Measurements from ENCODE around the gene TRIM44. TPM values are rescaled to one million over a fixed set of nuclear protein-coding genes. Genes with fewer than 3 reads are reported as not detected.
A peak's percentile ranks its signal among the peaks of the same experiment; 100 is the strongest.
"Not testable (repeated sequence)": the region's sequence is repeated elsewhere in the genome, so short reads cannot be mapped to it uniquely, and the experiment has no call there.

Gene TRIM44
- total RNA-seq, 2 donors from 2014 or later, result 56.5 to 67.6 TPM

DNA sequence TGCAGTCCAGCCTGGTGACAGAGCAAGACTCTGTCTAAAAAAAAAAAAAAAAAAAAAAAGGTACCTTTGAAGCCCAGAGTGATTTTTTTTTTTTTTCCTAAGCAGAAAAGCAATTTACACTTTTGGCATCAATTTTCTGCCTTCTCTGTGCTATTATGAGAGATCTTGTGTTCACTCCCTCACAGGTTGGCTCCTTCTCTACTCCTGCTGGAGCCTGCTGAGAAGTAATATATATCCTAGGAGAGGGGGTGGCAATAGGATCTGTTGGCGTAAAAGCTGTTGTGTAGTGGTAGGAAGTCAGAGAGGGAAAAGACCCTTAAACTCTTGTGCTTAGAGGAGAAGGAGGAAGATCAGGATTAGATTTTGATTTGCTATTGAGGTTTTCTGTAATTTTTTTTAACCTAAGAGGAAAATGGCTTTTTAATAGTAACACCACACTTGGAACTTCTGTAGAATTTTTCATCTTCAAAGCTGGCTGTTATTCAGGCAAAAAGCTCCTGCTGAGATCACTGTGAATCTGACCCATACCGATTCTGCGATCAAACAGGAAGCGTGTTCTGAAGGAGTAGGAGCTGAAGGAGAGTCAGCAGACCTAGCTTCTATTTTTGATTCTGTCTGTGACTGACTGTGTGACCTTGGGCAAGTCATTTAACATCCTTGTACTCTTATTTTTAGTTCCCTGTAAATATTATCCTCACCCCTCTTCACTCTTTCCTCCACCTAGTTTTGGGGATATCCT, 77.7 kb downstream of the TRIM44 start:
- intact Hi-C loops (cut with DNase I), result no loop called here
- no peak for DNase-seq (ENCODE audit: low spot score)

DNA sequence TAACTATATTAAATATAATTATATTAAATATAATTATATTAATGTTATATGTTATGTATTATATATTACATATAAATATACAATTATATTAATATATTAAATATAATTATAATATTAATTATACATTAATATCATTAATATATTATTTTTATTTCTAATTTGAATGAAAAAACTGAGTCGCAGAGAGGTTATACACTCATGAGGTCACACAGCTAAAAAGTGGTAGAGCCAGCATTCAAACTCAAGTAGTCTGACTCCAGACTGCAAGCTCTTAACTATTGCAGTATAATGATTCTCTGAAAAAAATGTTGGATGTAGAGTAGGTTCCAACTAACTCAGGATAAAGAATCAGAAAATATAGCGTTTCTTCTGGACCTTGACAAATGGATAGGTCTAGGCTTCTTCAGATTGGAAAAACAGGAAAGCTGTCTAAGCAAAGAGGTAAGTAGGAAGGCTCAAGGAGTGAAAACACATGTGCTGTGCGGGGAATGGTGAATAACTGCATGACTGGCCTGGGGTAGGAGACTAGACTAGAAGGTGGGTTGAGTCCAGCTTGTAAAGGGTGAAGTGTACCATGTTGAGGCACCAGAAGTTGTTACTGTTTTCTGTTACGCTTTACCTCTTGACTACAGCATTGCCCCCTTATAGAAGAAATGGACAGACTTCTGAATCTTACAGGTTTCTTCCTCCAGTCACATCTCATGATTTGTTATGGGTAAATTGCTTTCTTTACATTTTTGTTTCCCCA, 80.3 kb downstream of the TRIM44 start:
- no peak for DNase-seq (ENCODE audit: low spot score)
- intact Hi-C loops (cut with DNase I), result no loop called here

DNA sequence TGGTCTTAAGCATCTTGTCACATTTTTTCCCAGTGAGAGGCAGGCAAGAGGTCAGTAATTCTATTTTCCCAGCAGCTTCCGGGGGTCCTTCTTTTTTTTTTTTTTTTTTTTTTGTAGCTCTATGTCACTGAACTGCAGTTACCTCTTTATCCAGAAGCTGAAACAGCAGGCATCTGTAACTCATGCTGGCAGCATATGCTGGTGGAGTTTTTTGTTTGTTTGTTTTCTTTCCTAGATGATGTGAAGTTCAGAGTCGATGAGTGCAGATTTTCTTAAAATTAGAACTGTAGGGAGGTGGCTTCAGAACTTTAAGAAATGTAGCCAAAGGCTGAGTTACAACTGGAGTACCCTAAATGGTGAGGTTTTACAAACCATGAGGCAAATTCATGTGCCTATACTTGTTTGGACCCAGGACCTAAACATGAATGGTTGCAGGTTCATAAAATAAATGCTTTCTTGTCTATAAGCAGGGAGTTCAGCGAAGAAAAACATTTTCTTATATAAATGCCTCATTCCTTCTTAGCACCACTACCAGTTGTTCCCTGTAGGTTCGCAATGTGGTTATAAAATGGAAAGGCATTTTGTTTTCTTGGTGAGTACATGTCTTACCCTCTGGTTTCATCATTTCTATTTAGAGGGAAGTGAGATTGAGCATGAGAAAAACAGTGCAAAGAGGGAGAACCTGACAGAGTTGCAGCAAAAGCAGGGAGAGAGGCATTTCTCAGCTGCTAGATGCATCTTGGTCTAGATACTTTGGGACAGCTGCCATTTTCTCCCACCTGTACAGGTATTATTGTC, 84.0 kb downstream of the TRIM44 start:
- intact Hi-C loops (cut with DNase I), result no loop called here
- DNase-seq (ENCODE audit: low spot score), result no peak

DNA sequence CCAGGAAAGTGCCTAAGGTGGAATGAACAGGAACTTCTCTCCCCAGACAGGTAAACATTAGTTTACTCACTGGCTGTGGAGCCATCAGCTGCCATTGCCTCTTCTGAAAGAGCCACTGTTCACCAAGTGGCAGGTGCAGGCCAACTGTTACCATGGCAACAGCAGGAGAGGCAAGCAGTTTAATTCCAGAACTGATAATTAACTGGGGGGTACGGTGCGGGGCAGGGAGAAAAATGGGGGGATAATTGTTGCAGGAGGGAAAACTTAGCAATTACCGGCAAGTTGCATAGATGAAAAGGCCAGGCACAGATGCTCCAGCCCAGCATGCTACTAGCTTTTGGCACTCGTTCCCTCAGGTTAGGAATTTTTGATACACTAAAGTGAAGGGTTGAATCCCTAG, 85.1 kb downstream of the TRIM44 start:
- intact Hi-C loops (cut with DNase I), result no loop called here
- no peak for DNase-seq (ENCODE audit: low spot score)

DNA sequence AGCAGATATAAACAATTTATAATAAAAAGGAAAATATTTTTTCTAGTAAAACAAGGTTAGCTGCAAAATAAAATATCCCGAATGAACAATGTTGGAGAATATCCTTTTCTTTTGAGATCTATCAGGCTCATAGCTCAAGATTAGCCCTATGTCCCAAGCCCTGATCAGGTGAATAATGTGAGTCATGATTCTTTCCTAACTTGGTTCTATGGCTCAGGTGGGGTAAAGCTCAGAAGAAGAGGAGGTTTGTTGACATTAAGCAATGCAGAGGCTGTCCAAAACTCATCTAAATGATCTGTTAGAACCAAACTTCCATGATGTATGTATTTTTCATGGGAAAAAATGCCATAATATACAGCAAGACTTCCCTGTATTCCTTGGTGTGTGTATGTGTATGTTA, 86.1 kb downstream of the TRIM44 start:
- no peak for DNase-seq (ENCODE audit: low spot score)
- intact Hi-C loops (cut with DNase I), result no loop called here

DNA sequence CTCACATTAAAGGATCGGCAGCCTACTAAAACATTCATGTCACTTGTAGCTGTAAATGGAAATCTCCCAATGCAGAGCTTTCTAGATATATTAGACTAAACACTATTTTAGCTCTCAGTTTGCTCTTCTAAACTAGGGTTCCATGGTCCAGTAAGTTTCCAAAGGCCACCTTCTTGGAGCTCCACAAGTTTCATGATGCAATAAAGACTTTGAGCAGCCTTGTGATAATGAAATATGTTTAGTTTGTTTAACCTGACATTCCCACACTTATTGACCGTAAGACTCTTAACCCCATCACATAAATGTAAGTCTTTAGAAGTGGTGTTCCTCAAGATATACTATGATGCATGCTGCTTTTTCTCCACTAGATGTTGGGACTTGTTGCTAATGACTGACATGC, 87.7 kb downstream of the TRIM44 start:
- no peak for DNase-seq (ENCODE audit: low spot score)
- intact Hi-C loops (cut with DNase I), result no loop called here

DNA sequence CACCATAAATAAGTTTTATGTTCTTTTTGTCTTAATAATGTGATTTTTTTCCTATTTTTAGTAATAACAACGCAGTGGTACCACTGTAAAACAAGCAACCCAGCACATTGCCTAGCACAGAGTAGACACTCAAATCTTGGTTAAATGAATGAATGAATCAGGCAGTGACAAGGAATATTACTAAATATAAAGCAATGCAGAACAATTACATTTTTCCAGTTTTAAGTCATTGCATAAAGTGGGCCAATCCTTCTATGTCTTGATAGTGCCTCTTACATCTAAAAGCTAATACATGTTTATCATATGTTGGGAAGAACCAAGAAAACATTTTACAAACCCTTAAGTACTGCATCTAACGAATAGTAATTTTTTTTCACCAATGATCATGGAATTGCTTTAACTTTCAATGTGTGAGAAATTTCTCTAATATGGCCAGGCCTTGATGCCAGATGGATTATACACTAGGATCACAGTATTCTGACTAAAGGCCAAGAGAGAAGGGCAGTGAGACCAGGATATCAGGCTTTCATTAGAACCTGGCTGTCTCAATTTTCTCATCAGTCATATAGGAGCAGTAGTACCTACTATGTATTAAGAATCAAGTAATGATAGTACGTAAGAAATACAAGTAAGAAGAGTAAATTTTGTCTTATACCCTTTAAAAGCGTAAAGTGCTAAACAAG, 88.5 kb downstream of the TRIM44 start:
- DNase-seq (ENCODE audit: low spot score), result no peak
- intact Hi-C loops (cut with DNase I), result no loop called here

DNA sequence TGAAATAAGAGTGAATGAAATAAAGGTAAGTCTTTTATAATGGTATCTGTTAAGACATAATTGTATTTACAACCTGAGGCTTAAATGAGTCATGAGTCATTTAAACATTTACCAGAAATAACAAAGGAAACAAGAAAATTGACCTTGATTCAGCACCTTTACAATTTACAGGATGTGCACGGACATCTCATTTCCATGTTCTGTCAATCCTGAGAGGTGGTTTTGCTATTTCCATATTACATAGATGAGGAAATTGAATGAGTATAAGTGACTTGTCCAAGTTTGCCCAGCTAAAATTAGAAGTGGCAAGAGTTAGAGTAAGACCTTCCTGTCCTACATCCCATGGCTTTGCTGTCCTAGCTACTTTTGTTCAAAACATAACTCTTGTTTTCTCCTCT, 89.1 kb downstream of the TRIM44 start:
- no peak for DNase-seq (ENCODE audit: low spot score)
- intact Hi-C loops (cut with DNase I), result no loop called here

DNA sequence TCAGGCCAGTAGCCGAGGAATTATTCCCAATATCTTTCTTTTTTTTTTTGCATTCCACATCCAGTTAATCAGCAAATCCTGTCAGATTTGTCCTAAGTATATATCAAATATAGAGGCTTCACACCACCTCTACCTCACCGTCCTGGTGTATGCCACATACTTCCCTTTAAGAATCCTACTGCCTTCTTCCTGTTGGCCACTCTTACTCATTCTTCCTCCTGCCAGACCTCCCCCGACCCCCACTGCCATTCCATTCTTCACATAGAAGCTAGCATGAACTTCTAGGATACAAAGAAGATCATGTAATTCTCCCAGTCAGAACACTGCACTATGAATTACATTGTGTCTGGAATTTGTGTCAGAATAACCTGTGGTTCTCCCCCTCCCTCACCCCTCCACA, 89.5 kb downstream of the TRIM44 start:
- intact Hi-C loops (cut with DNase I), result no loop called here
- no peak for DNase-seq (ENCODE audit: low spot score)

DNA sequence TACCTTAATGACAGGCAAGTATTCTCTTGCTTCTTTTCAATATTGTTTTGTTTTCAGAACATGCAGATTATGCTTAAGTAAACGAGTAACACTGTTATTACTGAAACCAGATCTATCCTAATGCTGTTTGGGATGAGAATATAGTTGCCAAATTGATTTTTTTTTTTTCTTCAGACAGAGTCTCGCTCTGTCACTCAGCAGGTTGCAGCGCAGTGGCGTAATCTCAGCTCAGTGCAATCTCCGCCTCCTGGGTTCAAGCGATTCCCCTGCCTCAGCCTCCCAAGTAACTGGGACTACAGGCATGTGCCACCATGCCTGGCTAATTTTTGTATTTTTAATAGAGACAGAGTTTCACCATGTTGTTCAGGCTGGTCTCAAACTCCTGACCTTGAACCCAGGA, 91.0 kb downstream of the TRIM44 start:
- intact Hi-C loops (cut with DNase I); DNase-seq (ENCODE audit: low spot score): not testable (repeated sequence)

DNA sequence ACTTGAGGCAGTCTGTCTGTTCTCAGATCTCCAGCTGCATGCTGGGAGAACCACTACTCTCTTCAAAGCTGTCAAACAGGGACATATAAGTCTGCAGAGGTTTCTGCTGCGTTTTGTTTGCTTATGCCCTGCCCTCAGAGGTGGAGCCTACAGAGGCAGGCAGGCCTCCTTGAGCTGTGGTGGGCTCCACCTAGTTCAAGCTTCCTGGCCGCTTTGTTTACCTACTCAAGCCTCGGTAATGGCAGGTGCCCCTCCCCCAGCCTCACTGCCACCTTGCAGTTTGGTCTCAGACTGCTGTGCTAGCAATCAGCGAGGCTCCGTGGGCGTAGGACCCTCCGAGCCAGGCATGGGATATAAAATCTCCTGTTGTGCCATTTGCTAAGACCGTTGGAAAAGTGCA, 97.4 kb downstream of the TRIM44 start:
- DNase-seq (ENCODE audit: low spot score), result peak; percentile 35
- intact Hi-C loops (cut with DNase I), result not testable (repeated sequence)

DNA sequence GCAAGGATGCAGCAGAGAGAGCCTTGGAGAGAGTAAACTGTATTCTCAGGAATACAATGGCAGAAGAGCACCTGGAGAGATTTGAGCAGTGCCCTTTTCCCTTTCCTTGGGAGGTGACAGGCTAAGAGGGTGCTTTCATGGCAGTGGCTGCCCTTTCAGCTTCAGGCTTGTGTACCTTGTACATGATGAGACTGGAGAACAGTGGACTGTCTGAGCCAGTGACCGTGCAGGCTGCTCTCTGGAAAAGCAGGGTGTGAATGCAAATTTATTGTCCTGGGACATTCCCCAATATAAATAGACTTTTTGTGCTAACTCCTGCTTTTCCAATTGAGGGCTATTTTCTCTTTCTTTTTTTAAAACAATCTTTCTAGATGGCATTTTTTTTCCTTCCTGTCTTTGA, 99.3 kb downstream of the TRIM44 start:
- intact Hi-C loops (cut with DNase I), result no loop called here
- DNase-seq (ENCODE audit: low spot score), result no peak

DNA sequence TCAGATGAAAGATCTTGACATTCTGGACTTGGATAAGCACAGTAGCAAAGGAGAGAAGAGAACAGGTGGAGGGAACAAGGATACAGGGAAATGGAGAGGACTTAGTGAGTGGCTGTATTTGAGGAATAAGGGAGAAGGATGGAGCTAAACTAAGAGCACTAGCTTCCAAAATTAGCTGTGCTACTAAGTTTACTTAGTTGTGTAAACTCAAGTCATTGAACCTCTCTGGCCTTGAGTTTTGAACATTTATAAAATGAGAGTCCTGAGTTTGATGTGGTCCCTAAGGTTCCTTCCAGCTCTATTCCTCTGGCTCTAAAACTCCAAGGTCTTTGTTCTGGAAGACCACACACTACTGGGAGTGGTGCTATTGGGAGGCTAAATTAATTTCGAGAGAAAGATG, 100.7 kb downstream of the TRIM44 start:
- intact Hi-C loops (cut with DNase I), result no loop called here
- DNase-seq (ENCODE audit: low spot score), result no peak

DNA sequence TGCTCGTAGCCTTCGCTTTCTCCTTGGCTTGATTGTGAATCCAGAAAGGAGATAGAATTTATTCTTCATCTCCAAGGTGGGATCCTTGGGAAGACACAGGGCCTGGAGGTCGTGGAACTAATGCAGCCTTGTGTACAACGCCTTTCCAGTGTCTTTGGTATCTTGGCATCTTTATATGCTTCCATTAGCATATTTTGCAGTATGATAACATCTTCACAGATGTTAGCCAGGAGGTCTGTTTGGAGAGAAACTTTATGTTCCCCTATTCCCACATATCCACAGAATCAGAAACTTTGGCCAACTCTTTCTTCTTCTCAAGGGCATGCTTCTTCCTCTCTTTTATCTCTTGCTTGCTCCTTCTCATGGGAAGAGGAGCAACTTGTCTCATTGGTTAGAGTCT, 101.2 kb downstream of the TRIM44 start:
- intact Hi-C loops (cut with DNase I), result no loop called here
- no peak for DNase-seq (ENCODE audit: low spot score)

DNA sequence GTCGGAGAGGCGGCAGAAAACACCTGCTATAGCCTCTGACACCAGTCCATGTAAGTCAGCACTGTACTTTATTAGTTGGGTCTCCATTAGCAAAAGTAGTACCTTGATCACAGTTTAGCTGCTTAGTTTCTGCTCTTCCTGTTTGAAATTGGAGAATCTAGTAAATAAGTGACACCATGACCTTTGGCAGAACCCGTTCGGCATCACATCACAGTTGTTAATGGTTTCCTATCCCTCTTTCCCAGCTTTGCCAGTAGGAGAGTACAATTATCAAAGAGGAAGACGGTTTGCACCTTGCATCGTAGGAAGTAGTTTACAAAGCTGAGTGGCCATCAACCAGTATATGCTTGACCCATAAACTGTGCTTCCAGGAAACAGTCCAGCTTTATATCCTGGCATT, 101.8 kb downstream of the TRIM44 start:
- DNase-seq (ENCODE audit: low spot score), result no peak
- intact Hi-C loops (cut with DNase I), result no loop called here

DNA sequence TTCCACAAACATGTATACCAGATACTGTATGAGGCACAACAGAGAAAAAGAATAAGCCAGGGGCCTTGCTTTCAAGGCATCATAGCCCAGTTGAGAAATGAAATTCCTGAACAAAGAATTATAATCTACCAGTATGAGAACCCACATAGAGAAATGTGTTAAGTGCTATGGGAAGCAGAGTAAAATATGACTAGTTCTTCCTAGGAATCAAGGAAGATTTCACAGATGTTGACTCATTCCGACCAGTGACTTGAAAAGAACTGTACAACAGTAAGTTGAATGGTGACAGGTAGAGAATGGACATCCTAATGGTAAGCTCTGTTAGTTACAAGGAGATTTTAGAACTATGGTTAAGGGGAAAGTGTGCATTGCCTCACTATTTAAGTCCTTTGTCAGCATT, 102.6 kb downstream of the TRIM44 start:
- intact Hi-C loops (cut with DNase I), result no loop called here
- DNase-seq (ENCODE audit: low spot score), result no peak

DNA sequence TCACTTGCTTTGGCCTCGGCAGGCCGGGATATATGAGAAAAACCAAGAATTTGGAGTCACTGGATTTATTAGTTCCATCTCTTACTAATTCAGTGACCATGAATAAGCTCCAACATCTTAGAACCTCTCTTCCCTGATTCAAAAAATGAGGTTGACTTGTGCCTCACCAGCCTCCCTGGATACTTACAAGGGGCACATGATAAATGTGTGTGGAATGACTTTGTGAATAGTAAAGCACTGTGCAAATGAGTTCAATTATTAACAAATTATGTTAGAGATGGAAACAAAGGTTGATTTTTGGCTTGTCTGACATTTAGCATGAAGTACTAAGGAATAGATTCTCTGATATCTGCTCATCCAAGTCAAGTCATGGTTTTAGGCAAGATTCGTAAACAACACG, 104.1 kb downstream of the TRIM44 start:
- no peak for DNase-seq (ENCODE audit: low spot score)
- intact Hi-C loops (cut with DNase I), result no loop called here

DNA sequence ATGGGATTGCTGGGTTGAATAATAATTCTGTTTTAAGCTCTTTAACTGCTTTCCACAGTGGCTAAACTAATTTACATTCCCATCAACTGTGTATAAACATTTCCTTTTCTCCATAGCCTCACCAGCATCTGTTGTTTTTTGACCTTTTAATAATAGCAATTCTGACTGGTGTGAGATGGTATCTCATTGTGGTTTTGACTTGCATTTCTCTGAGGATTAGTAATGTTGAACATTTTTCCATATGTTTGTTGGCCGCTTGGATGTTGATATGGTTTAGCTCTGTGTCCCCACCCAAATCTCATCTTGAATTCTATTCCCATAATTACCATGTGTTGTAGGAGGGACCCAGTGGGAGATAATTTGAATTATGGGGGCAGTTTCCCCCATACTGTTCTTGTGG, 107.8 kb downstream of the TRIM44 start:
- DNase-seq (ENCODE audit: low spot score); intact Hi-C loops (cut with DNase I): not testable (repeated sequence)

DNA sequence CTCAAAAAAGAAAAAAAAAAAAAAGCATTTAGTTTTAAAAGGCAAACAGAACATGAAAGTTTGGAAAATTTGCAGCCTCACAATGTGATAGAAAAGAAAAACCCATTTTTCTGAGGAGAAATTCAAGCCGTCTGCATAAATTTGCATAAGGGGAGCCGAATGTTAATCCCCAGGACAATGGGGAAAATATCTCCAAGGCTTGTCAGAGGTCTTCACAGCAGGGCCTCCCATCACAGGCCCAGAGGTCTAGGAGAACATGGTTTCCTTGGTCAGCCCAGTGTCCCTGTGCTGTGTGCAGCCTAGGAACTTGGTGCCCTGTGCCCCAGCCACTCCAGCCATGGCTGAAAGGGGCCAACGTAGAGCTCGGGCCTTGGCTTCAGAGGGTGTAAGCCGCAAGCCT, 109.1 kb downstream of the TRIM44 start:
- DNase-seq (ENCODE audit: low spot score), result no peak
- intact Hi-C loops (cut with DNase I), result no loop called here

DNA sequence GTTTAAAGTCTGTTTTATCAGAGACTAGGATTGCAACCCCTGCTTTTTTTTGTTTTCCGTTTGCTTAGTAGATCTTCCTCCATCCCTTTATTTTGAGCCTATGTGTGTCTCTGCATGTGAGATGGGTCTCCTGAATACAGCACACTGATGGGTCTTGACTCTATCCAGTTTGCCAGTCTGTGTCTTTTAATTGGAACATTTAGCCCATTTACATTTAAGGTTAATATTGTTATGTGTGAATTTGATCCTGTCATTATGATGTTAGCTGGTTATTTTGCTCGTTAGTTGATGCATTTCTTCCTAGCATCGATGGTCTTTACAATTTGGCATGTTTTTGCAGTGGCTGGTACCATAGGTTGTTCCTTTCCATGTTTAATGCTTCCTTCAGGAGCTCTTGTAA, 114.7 kb downstream of the TRIM44 start:
- intact Hi-C loops (cut with DNase I); DNase-seq (ENCODE audit: low spot score): not testable (repeated sequence)

All from posterior vena cava (tissue), 2 donors.